ENCODE data around the gene STK10.

Gene STK10

DNA sequence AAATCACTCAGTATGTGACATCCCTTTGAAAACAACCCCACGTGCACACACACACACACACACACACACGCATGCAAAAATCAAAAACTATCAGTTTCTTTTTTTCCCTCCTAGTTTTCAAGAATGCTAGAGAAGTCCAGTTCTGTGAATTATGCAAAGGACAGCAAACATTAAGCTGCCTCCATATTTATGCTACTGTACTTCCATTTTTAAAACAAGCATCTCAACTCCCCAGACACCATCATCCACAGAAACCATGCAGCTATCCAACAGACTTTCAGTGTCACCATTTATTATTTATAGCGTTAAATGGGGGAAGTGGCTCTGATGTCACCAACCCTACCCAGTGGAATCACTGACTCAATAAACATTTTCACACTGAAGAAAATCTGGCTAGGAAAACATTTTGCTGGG is 183.2 kb downstream of the STK10 start:
- DNase-seq, result no peak

DNA sequence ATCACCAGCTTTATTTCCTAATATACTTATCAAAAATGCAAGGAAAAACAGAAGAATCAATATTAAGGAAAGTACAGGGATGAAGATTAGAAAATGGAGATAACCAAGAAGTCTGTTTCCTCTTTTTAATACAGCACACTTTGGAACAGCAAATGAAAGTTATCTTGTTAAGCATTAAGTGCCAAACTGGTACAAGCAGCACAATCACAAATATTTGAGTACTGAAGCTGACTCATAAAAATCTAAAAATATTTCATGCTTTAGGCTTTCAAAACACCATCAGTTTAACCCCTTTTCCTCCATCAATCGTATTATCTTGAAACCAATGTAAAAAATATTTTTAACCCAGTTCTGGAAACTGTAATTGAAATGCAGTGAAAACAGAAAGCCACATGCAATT is 184.3 kb downstream of the STK10 start:
- no peak for DNase-seq

DNA sequence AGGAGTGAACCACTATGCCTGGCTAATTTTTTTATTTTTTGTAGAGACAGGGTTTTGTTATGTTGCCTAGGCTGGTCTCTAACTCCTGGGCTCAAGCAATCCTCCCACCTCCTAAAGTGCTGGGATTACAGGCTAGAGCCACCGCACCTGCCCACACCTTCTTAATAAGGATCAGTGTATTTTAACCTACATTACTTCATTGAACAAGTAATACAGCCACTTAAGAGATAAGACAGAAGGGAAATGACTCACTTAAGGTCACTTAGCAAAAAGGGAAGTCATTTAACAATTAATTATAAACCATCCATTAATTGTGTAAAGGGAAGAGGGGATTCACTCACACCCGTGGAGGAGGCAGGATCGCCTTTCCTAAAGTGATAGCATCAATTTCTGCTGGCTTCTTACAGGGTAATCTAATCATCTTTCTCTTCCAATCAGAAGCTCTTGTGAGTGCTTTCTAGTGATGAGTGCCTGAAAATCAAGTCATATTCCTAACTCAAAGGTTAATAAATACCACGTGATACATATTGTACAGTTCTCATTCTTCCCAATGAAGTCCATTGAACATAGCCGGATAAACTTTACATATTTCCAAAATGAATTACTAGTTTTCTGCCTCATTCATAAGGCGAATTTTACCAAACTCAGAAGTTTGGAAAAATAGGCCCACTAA is 185.0 kb downstream of the STK10 start:
- DNase-seq, result no peak

DNA sequence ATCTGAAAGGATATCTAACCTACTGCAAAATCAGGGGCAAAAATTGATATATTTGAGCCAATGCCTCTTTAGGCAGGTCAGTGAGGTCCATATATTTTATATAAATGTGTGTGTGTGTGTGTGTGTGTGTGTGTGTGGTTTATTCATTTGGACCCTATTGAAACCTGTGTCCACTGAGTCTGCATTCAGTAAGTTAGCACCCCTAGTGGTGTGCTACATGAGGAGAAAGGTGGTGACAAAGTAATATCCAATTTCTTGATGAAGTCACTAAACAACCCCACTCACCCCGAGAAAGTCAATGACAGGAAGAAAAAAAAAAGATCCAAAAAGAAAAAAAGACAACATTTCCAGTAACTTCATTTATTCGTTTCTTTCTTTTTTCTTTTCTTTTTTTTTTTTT is 185.7 kb downstream of the STK10 start:
- DNase-seq, result no peak

DNA sequence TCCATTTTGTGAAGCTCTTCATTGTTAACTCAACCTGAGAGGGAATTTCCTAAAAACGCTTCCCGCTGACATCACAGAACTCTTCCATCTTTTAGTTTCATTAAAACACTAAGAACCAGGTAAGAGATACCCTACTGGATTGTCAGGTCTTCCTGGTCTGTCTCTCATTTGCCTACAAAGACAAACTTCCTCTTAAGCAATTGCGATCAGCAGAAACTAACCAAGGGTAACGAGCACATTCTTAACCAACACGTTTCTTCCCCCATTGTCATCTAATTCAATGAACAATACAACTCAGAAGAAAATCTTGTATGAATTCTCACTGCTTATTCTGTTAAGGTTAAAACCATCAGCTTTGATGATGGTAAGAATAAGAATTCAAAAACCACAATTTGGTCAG is 188.1 kb downstream of the STK10 start:
- DNase-seq, result no peak

DNA sequence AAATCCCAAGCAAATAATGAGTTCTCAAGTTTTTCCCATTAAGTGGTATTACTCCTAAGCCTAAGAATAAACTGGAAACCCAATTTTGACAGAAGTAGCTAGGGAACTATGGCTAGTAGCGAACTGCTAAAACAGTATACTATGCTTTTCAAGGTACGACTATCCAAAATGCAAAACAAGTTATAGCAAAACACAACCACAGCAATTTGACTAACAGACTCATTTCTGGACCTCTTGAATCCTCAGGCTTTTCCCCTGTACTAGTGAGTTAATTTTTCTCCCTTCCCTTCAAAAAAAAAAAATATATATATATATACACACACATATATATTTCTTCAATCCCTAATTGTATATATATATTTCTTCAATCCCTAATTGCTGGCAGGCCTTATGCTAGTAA is 188.9 kb downstream of the STK10 start:
- DNase-seq, result no peak

DNA sequence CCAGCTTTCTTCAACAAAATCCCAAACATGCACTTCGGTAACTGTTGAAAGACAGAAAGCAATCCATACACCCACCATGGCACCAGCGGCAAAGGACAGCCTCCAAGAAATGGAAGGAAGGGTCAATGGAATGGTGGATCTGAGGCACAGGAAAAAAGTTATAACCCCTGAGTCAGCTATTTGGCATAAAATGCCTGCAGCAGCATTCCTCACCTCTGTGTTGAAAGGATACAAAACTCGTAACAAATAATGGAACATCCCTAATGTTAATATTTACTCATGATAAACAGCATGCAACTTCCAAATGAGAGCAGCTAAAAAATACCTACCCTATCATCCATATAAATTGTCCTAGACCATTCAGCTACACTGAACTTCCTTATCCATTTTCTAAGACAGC is 191.0 kb downstream of the STK10 start:
- no peak for DNase-seq

DNA sequence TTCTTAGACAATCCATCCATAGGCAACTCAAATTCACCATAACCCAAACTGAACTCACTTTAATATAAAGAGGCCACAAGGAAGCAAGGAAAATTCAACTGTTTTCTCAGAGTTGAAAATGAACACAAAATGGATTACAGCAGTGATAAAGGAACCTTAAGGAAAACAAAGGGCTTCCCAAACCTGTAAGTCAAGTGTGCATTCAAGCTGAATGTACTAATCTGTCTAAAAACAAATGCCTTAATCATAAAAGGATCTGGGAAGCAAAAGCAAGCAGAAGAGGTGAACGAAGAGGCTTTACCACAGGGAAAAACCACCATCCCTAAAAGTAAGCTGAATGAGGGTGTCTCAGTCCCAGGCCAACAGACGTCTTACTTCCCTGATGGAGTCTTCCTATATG is 195.2 kb downstream of the STK10 start:
- no peak for DNase-seq

DNA sequence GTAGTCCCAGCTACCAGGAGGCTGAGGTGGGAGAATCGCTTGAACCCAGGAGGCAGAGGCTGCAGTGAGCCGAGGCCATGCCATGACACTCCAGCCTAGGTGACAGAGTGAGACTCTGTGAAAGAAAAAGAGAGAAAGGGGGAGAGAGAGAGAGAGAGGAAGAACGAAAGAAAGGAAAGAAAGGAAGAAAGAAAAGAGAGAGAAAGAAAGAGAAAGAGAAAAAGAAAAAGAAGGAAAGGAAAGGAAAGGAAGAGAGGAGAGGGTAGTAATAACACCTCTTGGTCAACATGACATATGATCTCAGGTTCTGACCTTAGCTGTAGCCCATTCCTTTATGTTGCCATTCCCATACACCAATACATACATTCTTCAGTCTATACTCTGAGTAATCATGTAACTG is 195.7 kb downstream of the STK10 start:
- DNase-seq, result no peak

Measured in NCI-H1105 (cell line).